Vagina (tissue), 2 donors: ENCODE results near the gene STX1A.

ENCODE experiments used
- CTCF ChIP-seq, 3 experiments: fragments of 450-650 bp in 2 of 3; fragments of 200-600 bp in 1 of 3; sonication (generic) in 1 of 3; IDR thresholded peaks; one replicate each; pipeline ENCODE4 v1.5.1; 2017 to 2019; ENCODE audit warnings: antibody characterized with exemption in 3 of 3, mild to moderate bottlenecking in 2 of 3, moderate library complexity in 2 of 3
- POLR2A ChIP-seq, 2 donors: fragments of 450-650 bp; IDR thresholded peaks; one replicate each; pipeline ENCODE4 v1.6.1; 2017; ENCODE audit warnings: antibody characterized with exemption in 2 of 2, mild to moderate bottlenecking in 2 of 2, moderate library complexity in 2 of 2
- POLR2AphosphoS5 ChIP-seq, 2 donors: sonication (generic); formaldehyde crosslinking; IDR thresholded peaks; one replicate each; pipeline ENCODE4 v1.9.0; 2017; ENCODE audit warnings: antibody characterized with exemption in 2 of 2, mild to moderate bottlenecking in 2 of 2, low read depth in 1 of 2; ENCODE audit not compliant: insufficient read depth in 1 of 2

GRCh38 chr7:73761854-73762658 is 42.6 kb upstream of the STX1A start:
- no peak for TF ChIP-seq CTCF (IDR thresholded peaks at IDR 0.05)
- TF ChIP-seq POLR2AphosphoS5 (IDR thresholded peaks at IDR 0.05; ENCODE audit: insufficient read depth in 1 of 2, low read depth in 1 of 2), result no peak
- no peak for TF ChIP-seq POLR2A (IDR thresholded peaks at IDR 0.05)
